HG02623 (cell line): ENCODE data around the gene SETD5.

ENCODE experiments used
- ATAC-seq: cut with Tn5 transposase; IDR thresholded peaks from one replicate; pipeline ENCODE4 v1.9.1; 2021; ENCODE audit warnings: moderate library complexity; ENCODE audit not compliant: unreplicated experiment

SETD5 gene

GRCh38 chr3:9406856-9407626 lies 9.6 kb downstream of the SETD5 start:
- ATAC-seq, result no peak

- no peak for ATAC-seq
Observed at GRCh38 chr3:9408061-9408460, 10.6 kb downstream of the SETD5 start.

- no peak for ATAC-seq
Observed at GRCh38 chr3:9408546-9408945, 11.1 kb downstream of the SETD5 start.

DNA sequence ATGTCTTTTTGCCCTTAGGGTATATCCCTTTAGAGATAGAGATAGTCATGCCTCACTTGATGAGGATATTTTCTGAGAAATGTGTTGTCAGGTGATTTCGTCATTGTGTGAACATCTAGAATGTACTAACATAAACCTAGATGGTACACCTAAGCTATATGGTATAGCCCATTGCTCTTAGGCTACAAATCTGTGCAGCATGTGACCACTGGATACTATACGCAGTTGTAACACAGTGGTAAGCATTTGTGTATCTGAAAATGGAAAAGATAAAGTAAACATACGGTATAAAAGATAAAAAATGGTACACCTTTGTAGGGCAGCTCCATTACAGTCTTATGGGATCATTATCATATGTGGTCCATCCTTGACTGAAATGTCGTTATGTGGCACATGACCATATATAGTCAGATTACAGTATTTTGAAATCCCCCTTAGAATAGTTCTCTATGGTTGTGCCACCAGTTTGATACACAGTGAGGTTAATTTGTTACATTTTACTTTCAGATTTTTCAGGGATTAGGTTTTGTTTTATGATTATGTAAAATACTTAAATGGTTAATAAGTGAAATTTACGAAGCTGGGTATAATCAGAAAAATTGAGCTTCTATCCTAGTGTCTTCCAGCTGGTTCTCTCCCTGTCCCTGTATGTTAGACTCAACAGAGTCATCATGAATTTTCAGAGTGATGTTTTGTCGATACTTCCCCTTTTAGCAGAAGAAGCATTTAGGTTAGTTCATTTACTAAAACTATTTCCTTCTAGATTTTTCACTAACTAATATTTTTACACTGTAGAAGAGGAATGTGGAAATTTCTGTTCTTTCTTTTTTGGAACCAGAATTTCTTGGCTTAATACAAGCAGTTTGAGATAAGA lies 12.8 kb downstream of the SETD5 start:
- no peak for ATAC-seq

GRCh38 chr3:9411302-9411701 lies 13.9 kb downstream of the SETD5 start:
- ATAC-seq, result no peak

DNA sequence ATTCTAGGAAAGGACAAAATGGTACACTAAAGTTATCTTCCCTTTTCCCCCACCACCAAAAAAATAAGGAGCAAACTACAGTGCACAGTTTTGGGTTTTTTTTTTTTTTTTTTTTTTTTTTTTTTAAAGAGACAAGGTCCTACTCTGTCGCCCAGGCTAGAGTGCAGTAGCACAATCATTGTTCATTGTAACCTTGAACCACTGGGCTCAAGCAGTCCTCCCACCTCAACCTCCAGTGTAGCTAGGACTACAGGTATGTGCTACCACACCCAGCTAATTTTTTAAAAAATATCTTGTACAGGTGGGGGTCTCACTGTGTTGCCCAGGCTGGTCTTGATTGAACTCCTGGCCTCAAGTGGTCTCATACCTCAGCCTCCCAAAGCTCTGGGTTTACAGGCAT lies 14.9 kb downstream of the SETD5 start:
- ATAC-seq, result no peak

DNA sequence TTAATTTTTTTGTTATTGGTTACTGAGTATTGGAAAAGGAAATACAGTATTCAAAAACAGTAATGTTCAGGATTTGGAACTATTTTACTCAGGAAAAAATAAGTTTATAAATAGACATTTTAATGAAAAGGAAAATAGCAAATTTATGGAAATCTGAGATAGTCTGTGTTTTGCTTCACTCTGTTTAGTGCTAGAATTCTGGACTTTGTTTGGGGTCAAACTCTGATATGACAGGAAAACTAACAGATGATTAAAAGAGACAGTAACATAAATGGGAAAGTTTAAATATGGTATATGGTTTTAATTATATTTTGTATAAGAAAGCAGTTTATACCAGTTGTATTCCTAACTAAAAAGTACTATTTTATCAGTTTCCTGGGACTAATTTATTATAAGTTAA lies 17.4 kb downstream of the SETD5 start:
- no peak for ATAC-seq

GRCh38 chr3:9415485-9416138 lies 18.2 kb downstream of the SETD5 start:
- no peak for ATAC-seq

DNA sequence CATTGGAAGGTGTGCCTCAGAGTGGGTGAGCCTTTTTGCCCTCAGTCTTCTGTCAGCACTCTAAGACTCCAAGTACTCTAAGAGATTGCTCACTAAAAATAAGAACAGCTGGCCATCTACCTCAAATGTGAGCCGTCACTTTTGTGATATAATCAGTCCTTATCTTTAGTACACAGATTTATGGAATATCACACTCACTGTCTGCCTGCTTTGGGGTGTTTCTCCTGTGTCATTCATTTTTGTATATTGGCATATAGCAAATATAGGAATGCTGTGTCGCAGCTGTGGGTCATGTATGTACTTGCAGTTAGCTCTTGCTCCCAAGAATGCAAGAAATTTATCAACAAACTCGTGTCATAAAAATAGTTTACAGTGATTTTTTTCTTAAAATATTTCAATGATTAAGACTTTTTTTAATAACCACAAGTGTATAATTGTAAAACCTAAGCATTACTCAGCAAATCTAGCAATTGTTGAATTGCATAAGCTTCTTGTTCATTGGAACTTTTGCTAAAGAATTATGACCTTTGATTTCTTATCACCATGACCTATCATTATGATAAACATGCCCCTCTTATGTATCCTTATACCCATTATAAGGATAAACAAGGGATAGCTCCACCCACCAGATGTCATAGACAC lies 18.8 kb downstream of the SETD5 start:
- no peak for ATAC-seq

GRCh38 chr3:9420850-9421549 lies 23.6 kb downstream of the SETD5 start:
- ATAC-seq, result no peak

DNA sequence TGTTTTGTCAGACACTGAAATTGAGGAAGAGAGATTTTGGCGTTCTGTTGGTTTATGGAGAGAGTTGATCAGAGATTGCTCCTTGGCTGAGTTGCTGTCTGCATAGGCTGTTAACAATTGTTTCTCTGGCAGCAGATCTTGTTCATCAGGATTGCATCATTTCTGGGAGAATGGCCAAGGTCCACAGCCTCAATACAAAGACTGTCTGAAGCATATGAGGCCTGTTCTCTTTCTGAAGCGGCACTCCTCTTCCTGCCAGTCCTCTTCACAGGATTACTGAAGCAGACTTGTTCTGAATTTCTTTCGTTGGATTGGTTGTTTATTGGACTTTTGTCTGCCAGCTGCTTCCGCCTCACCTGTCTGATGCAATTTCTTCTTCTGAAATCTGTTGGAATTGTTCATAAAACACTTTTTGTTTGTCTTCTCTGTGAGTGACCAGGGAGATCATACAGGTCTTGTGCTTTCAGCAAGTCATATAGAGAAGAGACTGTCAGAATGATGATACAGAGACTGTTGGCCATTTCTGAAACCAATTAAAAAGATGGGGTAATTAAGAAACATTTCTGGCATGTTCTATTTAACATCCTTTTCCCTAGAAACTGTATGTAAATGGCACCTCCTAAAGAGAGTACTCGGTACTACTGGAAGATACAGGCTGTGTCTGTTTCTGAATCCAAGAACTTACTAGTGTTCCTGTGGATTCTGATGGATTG lies 25.5 kb downstream of the SETD5 start:
- ATAC-seq, result no peak

GRCh38 chr3:9428411-9428810 lies 31.0 kb downstream of the SETD5 start:
- no peak for ATAC-seq

DNA sequence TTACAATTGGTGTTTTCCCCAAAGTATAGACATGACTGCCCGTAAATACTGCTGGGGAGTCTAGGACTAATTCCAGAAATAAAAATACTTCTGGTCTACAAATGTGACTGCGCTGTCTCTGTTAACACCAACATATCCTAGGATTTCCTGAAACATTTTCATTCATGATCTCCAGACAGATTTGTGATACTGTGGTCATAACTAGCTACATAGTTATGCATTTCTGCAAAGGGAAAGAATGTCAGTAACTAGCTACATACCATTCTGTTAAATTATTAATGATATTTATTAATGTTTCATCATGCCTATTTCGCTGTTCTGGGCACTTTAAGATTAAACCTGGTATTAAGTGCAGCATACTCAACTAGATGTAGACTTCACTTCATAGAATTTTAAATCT lies 33.3 kb downstream of the SETD5 start:
- ATAC-seq, result no peak

GRCh38 chr3:9433627-9434521 lies 36.5 kb downstream of the SETD5 start:
- ATAC-seq, result no peak

GRCh38 chr3:9435316-9435715 lies 37.9 kb downstream of the SETD5 start:
- no peak for ATAC-seq

- no peak for ATAC-seq
Observed at GRCh38 chr3:9439331-9439730, 41.9 kb downstream of the SETD5 start.

GRCh38 chr3:9441501-9442221 lies 44.2 kb downstream of the SETD5 start:
- ATAC-seq, result no peak

GRCh38 chr3:9448071-9448470 lies 50.7 kb downstream of the SETD5 start:
- no peak for ATAC-seq
